Ovary (tissue), 3 donors: ENCODE measurements around the gene MRPL21.

Experiments used
- CTCF ChIP-seq, 3 donors: fragments of 450-650 bp in 2 of 3; fragments of 200-600 bp in 1 of 3; IDR thresholded peaks; one replicate each; pipeline versions ENCODE4 v1.5.1 to v1.8.0; 2016 to 2022; ENCODE audit warnings: antibody characterized with exemption in 3 of 3, mild to moderate bottlenecking in 1 of 3
- EP300 ChIP-seq: sonication (generic); formaldehyde crosslinking; IDR thresholded peaks from one replicate; pipeline ENCODE4 v1.6.1; 2017; ENCODE audit warnings: antibody characterized with exemption
- POLR2A ChIP-seq: fragments of 450-650 bp; IDR thresholded peaks from one replicate; pipeline ENCODE4 v1.6.1; 2017; ENCODE audit warnings: antibody characterized with exemption, mild to moderate bottlenecking, moderate library complexity
- donor health status: DM: no; HTN: no; CAD: no.

GRCh38 chr11:68939583-68940555, 36.2 kb upstream of the MRPL21 start:
- TF ChIP-seq POLR2A: no peak
- no peak for TF ChIP-seq CTCF (IDR thresholded peaks at IDR 0.05)
- no peak for TF ChIP-seq EP300
